WTC11 (cell line): ENCODE measurements around the gene CFAP74. TPM values are rescaled to one million over a fixed set of nuclear protein-coding genes. Genes with fewer than 3 reads are reported as not detected.
"Not testable (repeated sequence)": the region's sequence is repeated elsewhere in the genome, so short reads cannot be mapped to it uniquely, and the experiment has no call there.

Source experiments
- ATAC-seq: fragments of 200-7000 bp; cut with Tn5 transposase; 2 replicates; pipeline ENCODE4 v1.10.0; 2021; ENCODE audit warnings: mild to moderate bottlenecking, moderate library complexity
- CTCF ChIA-PET: fragments of 300-600 bp; sonication (Branson Sonifier 250); formaldehyde crosslinking; loops from one replicate; lab custom pipeline; 2021; ENCODE audit warnings: antibody characterized with exemption; lab: Charles Lee
- POLR2A ChIA-PET: fragments of 350-600 bp; sonication (Branson Sonifier 250); formaldehyde crosslinking; loops from one replicate; lab custom pipeline; 2021; ENCODE audit warnings: antibody characterized with exemption; lab: Charles Lee
- DNase-seq: peaks from one replicate; pipeline ENCODE4 v3.0.0; 2021; ENCODE audit warnings: low spot score
- H3K27ac Mint-ChIP-seq: 2 replicates; pipeline ENCODE4 v1.8.0; 2021; ENCODE audit warnings: mixed read lengths
- H3K27me3 Mint-ChIP-seq: 2 replicates; pipeline ENCODE4 v1.8.0; 2021; ENCODE audit warnings: low read depth, mild to moderate bottlenecking, moderate library complexity, mixed read lengths
- H3K36me3 Mint-ChIP-seq: 2 replicates; pipeline ENCODE4 v1.8.0; 2021; ENCODE audit warnings: mixed read lengths
- H3K4me1 Mint-ChIP-seq: 2 replicates; pipeline ENCODE4 v1.8.0; 2022; ENCODE audit warnings: mixed read lengths
- H3K4me3 Mint-ChIP-seq: 2 replicates; pipeline ENCODE4 v1.8.0; 2021; ENCODE audit warnings: mild to moderate bottlenecking, moderate library complexity, mixed read lengths
- H3K9me3 Mint-ChIP-seq: 2 replicates; pipeline ENCODE4 v1.8.0; 2021; ENCODE audit warnings: mixed read lengths
- ETV6 ChIP-seq: sonication (generic); formaldehyde crosslinking; IDR thresholded peaks from 2 replicates; pipeline ENCODE4 v1.8.1; 2022; ENCODE audit warnings: mild to moderate bottlenecking, missing genetic modification reagents
- FOXP4 ChIP-seq: sonication (generic); formaldehyde crosslinking; IDR thresholded peaks from 2 replicates; pipeline ENCODE4 v1.8.0; 2022; ENCODE audit warnings: mild to moderate bottlenecking, missing genetic modification reagents
- MYBL2 ChIP-seq: sonication (generic); formaldehyde crosslinking; IDR thresholded peaks from 2 replicates; pipeline ENCODE4 v1.8.1; 2023; ENCODE audit warnings: mild to moderate bottlenecking, moderate library complexity, missing genetic modification reagents
- RORB ChIP-seq: fragments of 250-450 bp; sonication (Bioruptor Pico); IDR thresholded peaks from 2 replicates; pipeline ENCODE4 v1.9.0; 2021; ENCODE audit warnings: mild to moderate bottlenecking
- SMAD4 ChIP-seq: sonication (generic); formaldehyde crosslinking; IDR thresholded peaks from 2 replicates; pipeline ENCODE4 v1.8.0; 2022; ENCODE audit warnings: mild to moderate bottlenecking, missing genetic modification reagents
- ZBTB43 ChIP-seq: sonication (generic); formaldehyde crosslinking; IDR thresholded peaks from 2 replicates; pipeline ENCODE4 v1.8.1; 2023; ENCODE audit warnings: mild to moderate bottlenecking, missing genetic modification reagents
- ZNF396 ChIP-seq: fragments of 250-450 bp; sonication (Bioruptor Pico); IDR thresholded peaks from 2 replicates; pipeline ENCODE4 v1.8.0; 2021; ENCODE audit warnings: mild to moderate bottlenecking, moderate library complexity, borderline replicate concordance
- ZNF423 ChIP-seq: fragments of 250-450 bp; sonication (Bioruptor Pico); IDR thresholded peaks from 2 replicates; pipeline ENCODE4 v2.1.2; 2022; ENCODE audit warnings: mild to moderate bottlenecking, moderate library complexity
- total RNA-seq: library from RNA; stranded (reverse); gene quantifications from 3 replicates; pipeline ENCODE4 v1.2.3, GENCODE V29; 2021
- TF ChIP-seq, protein P1 (sequence below): fragments of 200-600 bp; IDR thresholded peaks from 2 replicates; pipeline ENCODE4 v1.8.0; 2022; ENCODE audit warnings: antibody characterized with exemption
- TF ChIP-seq, protein P2 (sequence below): fragments of 250-450 bp; sonication (Bioruptor Pico); IDR thresholded peaks from 2 replicates; pipeline ENCODE4 v1.9.0; 2021; ENCODE audit warnings: mild to moderate bottlenecking

Gene CFAP74
- total RNA-seq, 1 experiment from 2014 or later = 0.35 TPM

DNA sequence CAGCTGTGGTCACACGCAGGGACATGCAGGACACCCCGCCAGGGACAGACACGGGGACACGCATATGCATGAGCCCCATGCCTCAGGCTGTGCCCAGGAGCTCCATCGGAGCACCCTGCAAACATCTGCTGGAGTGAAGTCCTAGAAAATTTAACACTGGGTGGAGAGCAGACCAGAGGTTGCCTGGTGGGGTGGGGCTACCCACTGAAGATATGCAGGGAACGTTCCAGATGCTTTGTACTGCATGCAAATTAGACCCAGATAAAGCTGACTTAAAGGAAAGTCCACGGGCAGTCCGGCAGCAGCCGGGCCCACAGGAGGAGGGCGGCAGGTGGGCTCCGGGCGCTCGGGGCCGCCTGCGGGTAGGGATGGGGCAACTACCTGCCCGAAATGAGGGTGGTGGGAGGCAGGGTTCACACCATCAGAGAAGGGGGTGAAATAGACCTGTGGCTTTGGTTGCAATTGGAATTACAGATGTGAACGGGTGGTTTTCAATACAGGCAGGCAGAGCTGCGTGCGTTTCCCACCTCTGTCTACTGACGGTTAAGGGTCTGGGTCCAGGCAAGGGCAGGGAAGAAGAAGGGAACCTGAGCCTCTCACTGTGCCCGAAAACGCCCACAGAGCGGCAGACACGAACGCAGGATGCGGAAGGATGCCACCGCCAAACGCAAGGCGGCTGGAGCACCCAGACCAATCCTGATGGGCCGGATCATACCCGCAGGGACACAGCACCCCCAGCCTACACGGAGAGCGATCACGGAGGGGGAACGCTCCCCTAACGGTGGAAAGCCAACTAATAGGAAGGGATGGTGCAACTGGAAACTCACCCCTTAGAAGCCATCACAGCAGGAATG is 21.0 kb downstream of the CFAP74 start:
- H3K27me3 Mint-ChIP-seq = no peaks in the 10 kb centered on the region; the same call in 1 of the 2 replicates
- peaks cover 13% of the 10 kb centered on the region for H3K9me3 Mint-ChIP-seq
- ATAC-seq (no peak), DNase-seq (no peak)
- H3K36me3 Mint-ChIP-seq = peaks cover 6% of the 10 kb centered on the region; the same call in 1 of the 2 replicates
- CTCF ChIA-PET = no interaction called here
- H3K4me1 Mint-ChIP-seq = no peaks in the 10 kb centered on the region
- no peak overlapping the region for H3K4me3 Mint-ChIP-seq
- no peak overlapping the region for H3K27ac Mint-ChIP-seq
- POLR2A ChIA-PET = no interaction called here
- TF ChIP-seq ZNF396 (CRISPR knock-in tag) = no peak
- no peak for TF ChIP-seq RORB (CRISPR knock-in tag)
- no peak for TF ChIP-seq MYBL2 (CRISPR knock-in tag)
- TF ChIP-seq ZBTB43 (CRISPR knock-in tag) = no peak
- no peak for TF ChIP-seq SMAD4 (CRISPR knock-in tag)
- no peak for TF ChIP-seq FOXP4 (CRISPR knock-in tag)
- TF ChIP-seq, protein P1, sequence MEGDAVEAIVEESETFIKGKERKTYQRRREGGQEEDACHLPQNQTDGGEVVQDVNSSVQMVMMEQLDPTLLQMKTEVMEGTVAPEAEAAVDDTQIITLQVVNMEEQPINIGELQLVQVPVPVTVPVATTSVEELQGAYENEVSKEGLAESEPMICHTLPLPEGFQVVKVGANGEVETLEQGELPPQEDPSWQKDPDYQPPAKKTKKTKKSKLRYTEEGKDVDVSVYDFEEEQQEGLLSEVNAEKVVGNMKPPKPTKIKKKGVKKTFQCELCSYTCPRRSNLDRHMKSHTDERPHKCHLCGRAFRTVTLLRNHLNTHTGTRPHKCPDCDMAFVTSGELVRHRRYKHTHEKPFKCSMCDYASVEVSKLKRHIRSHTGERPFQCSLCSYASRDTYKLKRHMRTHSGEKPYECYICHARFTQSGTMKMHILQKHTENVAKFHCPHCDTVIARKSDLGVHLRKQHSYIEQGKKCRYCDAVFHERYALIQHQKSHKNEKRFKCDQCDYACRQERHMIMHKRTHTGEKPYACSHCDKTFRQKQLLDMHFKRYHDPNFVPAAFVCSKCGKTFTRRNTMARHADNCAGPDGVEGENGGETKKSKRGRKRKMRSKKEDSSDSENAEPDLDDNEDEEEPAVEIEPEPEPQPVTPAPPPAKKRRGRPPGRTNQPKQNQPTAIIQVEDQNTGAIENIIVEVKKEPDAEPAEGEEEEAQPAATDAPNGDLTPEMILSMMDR = no peak
- no peak for TF ChIP-seq ETV6

DNA sequence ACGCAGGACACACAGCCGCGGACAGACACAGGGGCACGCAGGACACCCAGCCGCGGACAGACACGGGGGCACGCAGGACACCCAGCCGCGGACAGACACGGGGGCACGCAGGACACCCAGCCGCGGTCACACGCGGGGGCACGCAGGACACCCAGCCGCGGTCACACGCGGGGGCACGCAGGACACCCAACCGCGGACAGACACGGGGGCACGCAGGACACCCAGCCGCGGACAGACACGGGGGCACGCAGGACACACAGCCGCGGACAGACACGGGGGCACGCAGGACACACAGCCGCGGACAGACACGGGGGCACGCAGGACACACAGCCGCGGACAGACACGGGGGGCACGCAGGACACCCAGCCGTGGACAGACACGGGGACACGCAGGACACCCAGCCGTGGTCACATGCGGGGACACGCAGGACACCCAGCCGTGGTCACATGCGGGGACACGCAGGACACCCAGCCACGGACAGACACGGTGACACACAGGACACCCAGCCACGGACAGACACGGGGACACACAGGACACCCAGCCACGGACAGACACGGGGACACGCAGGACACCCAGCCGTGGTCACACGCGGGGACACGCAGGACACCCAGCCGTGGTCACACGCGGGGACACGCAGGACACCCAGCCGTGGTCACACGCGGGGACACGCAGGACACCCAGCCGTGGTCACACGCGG is 21.8 kb downstream of the CFAP74 start:
- DNase-seq, H3K27me3 Mint-ChIP-seq, H3K4me3 Mint-ChIP-seq, H3K27ac Mint-ChIP-seq, CTCF ChIA-PET, POLR2A ChIA-PET, ATAC-seq, H3K4me1 Mint-ChIP-seq, H3K36me3 Mint-ChIP-seq: not testable (repeated sequence)
- H3K9me3 Mint-ChIP-seq = peaks cover 13% of the 10 kb centered on the region

- no peak overlapping the region for H3K27ac Mint-ChIP-seq
- ChIA-PET POLR2A (no interaction called here), CTCF (no interaction called here)
- TF ChIP-seq, protein P2, sequence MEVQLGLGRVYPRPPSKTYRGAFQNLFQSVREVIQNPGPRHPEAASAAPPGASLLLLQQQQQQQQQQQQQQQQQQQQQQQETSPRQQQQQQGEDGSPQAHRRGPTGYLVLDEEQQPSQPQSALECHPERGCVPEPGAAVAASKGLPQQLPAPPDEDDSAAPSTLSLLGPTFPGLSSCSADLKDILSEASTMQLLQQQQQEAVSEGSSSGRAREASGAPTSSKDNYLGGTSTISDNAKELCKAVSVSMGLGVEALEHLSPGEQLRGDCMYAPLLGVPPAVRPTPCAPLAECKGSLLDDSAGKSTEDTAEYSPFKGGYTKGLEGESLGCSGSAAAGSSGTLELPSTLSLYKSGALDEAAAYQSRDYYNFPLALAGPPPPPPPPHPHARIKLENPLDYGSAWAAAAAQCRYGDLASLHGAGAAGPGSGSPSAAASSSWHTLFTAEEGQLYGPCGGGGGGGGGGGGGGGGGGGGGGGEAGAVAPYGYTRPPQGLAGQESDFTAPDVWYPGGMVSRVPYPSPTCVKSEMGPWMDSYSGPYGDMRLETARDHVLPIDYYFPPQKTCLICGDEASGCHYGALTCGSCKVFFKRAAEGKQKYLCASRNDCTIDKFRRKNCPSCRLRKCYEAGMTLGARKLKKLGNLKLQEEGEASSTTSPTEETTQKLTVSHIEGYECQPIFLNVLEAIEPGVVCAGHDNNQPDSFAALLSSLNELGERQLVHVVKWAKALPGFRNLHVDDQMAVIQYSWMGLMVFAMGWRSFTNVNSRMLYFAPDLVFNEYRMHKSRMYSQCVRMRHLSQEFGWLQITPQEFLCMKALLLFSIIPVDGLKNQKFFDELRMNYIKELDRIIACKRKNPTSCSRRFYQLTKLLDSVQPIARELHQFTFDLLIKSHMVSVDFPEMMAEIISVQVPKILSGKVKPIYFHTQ (CRISPR knock-in tag) = no peak
- TF ChIP-seq MYBL2 (CRISPR knock-in tag) (no peak), ZNF423 (CRISPR knock-in tag) (no peak)
- peaks cover 6% of the 10 kb centered on the region; the same call in 1 of the 2 replicates for H3K36me3 Mint-ChIP-seq
- H3K27me3 Mint-ChIP-seq = no peaks in the 10 kb centered on the region; the same call in 1 of the 2 replicates
- DNase-seq (no peak), ATAC-seq (no peak)
- H3K4me3 Mint-ChIP-seq = no peak overlapping the region
- H3K9me3 Mint-ChIP-seq = peaks cover 13% of the 10 kb centered on the region
- H3K4me1 Mint-ChIP-seq = no peaks in the 10 kb centered on the region
Observed at GRCh38 chr1:1981142-1981500, 22.5 kb downstream of the CFAP74 start.
